Activated naive CD8-positive, alpha-beta T cell treated with anti-CD3 and anti-CD28 coated beads, Interleukin-2, amount 10 ng/mL, durations not matched to agents 7 days and 5 days (primary cell): Measurements from ENCODE around the gene ITFG1. TPM values are rescaled to one million over a fixed set of nuclear protein-coding genes. Genes with fewer than 3 reads are reported as not detected.
"Not testable (repeated sequence)": the region's sequence is repeated elsewhere in the genome, so short reads cannot be mapped to it uniquely, and the experiment has no call there.

Source experiments
- ATAC-seq: fragments of 150-1000 bp; cut with Tn5 transposase; one replicate; pipeline ENCODE4 v1.10.0; 2021; ENCODE audit warnings: low read depth, moderate library complexity
- POLR2A ChIA-PET: fragments of 350-600 bp; sonication (Branson Sonifier 250); formaldehyde crosslinking; loops from one replicate; lab custom pipeline; 2021; ENCODE audit warnings: antibody characterized with exemption; lab: Charles Lee
- DNase-seq: peaks from one replicate; pipeline ENCODE4 v3.0.0; 2021
- H3K27ac Mint-ChIP-seq: one replicate; pipeline ENCODE4 v1.8.0; 2022; ENCODE audit warnings: mild to moderate bottlenecking, mixed read lengths
- H3K27me3 Mint-ChIP-seq: one replicate; pipeline ENCODE4 v1.8.0; 2022; ENCODE audit warnings: mild to moderate bottlenecking, moderate library complexity, mixed read lengths
- H3K36me3 Mint-ChIP-seq: one replicate; pipeline ENCODE4 v1.8.0; 2021; ENCODE audit warnings: mild to moderate bottlenecking, mixed read lengths
- H3K4me1 Mint-ChIP-seq: one replicate; pipeline ENCODE4 v1.8.0; 2021; ENCODE audit warnings: mixed read lengths
- H3K4me3 Mint-ChIP-seq: one replicate; pipeline ENCODE4 v1.8.0; 2022; ENCODE audit warnings: mild to moderate bottlenecking, moderate library complexity, mixed read lengths
- H3K9me3 Mint-ChIP-seq: one replicate; pipeline ENCODE4 v1.8.0; 2021; ENCODE audit warnings: mixed read lengths
- total RNA-seq, 2 experiments: library from RNA; stranded (reverse); gene quantifications; one replicate each; pipeline ENCODE4 v1.2.3, GENCODE V29; 2021

Gene ITFG1
- total RNA-seq, 2 experiments from 2014 or later = 22.1 to 24.9 TPM

DNA sequence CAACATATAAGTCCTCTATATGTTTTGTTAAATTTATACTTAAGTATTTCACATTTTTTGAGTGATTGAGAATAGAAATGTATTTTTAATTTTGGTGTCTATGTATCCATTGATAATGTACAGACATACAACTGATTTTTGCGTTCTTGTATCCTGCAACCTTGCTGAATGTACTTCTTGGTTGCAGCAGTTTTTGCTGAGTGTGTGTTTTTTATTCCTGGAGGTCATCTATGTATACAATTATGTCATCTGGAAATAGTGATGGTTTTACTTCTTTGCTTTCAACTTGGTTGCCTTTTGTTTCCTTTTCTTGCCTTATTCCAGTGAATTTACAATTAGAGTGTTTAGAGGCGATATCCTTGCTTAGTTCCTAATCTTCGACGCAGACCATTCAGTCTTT lies 249.6 kb downstream of the ITFG1 start:
- no peaks in the 10 kb centered on the region for H3K4me1 Mint-ChIP-seq
- DNase-seq (no peak), ATAC-seq (no peak)
- H3K27ac Mint-ChIP-seq = no peak overlapping the region
- peaks cover 10% of the 10 kb centered on the region for H3K36me3 Mint-ChIP-seq
- POLR2A ChIA-PET = no interaction called here
- H3K27me3 Mint-ChIP-seq = no peaks in the 10 kb centered on the region
- no peaks in the 10 kb centered on the region for H3K9me3 Mint-ChIP-seq
- no peak overlapping the region for H3K4me3 Mint-ChIP-seq

DNA sequence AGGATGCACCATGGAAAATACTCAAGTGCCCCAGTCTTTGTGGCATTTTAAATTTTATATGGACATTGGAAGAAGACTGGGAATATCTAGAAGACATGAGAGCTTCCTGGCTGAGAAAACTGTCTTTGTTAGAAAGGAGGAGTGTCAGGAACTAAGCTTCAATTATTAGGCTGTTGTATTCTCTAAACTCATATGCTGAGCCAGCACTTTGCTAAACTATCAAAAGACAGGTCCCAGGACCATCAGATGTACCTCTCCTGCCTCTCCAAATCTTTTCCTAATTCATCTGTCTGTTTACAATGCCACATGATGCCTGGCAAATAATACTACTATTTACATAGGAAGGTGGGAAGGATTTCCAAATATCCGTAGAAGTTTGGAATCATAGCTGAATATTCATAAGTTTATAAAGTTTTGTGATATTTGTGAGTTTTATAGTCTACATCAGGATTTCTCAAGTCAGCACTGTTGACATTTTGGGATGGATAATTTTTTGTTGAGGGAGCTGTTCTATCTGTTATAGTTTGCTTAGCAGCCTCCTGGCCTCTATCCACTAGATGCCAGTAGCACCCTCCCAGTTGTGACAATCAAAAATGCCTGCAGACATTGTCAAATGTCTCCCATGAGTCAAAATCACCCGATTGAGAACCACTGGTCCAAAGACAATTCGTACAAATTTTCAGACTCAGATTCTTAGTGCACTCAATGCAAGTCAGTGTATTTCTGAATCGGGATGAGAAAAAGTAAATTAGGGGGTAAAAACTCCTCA lies 255.9 kb downstream of the ITFG1 start:
- ATAC-seq (no peak), DNase-seq (no peak)
- H3K36me3 Mint-ChIP-seq = peaks cover 2% of the 10 kb centered on the region
- H3K4me1 Mint-ChIP-seq = no peaks in the 10 kb centered on the region
- H3K9me3 Mint-ChIP-seq = no peaks in the 10 kb centered on the region
- no peak overlapping the region for H3K4me3 Mint-ChIP-seq
- H3K27ac Mint-ChIP-seq = no peak overlapping the region
- no peaks in the 10 kb centered on the region for H3K27me3 Mint-ChIP-seq
- POLR2A ChIA-PET = no interaction called here

DNA sequence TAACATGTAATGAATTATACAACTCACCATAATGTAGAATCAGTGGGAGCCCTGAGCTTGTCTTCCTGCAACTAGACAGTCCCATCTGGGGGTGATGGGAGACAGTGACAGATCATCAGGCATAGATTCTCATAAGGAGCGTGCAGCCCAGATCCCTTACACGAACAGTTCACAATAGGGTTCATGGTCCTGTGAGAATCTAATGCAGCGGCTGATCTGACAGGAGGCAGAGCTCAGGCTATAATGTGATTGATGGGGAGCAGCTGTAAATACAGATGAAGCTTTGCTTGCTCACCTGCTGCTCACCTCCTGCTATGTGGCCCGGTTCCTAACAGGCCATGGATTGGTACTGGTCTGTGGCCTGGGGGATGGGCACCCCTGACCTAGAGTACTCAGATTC lies 257.4 kb downstream of the ITFG1 start:
- H3K9me3 Mint-ChIP-seq, DNase-seq, H3K36me3 Mint-ChIP-seq, ATAC-seq, H3K4me3 Mint-ChIP-seq, H3K27ac Mint-ChIP-seq, H3K27me3 Mint-ChIP-seq, POLR2A ChIA-PET, H3K4me1 Mint-ChIP-seq: not testable (repeated sequence)

DNA sequence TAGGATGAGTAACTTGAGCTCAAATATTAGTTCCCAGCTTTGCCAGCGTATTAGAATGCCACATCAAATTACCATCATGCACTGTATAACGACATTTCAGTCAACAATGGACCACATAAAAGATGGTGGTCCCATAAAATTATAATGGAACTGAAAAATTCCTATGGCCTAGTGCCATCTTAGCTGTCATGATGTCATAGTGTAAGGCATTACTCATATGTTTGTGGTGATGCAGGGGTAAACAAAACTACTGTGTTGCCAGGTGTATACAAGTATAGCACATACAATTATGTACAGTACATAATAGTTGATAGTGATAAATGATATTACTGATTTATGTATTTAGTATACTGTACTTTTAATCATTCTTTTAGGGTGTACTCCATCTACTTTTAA lies 262.7 kb downstream of the ITFG1 start:
- Mint-ChIP-seq H3K4me3 (no peak overlapping the region), H3K9me3 (no peaks in the 10 kb centered on the region), H3K4me1 (no peaks in the 10 kb centered on the region), H3K36me3 (peaks cover 4% of the 10 kb centered on the region), H3K27ac (no peak overlapping the region), H3K27me3 (no peaks in the 10 kb centered on the region)
- DNase-seq (no peak), ATAC-seq (no peak)
- POLR2A ChIA-PET = no interaction called here

DNA sequence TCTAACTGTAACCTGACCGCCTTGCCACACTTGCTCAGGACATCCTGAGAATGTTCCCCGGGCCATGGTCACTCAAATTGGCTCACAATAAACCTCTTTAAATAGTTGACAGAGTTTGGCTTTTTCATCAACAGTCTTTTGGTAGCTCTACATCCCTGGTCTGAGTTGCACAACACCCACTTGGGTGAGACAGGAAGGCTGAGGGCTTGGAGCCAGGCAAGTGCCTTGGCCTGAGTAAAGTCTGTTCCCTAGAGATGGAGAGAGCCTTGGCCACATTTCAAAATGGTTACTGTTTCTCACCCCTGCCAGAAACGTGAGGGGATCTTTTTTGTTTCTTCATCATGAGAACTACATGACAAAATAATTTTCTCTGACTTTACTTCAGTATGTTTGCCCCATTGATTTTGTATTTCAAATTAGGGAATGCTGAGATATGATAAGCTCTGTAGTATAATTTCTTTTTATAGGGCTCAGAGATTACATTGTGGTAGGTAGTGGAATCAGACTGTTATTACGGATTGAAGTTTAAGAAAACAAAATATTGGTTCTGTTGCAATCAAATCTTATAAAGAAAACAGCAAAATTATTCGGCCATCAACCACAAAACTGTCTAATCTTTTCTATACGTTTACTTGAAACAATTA lies 263.2 kb downstream of the ITFG1 start:
- peaks cover 6% of the 10 kb centered on the region for H3K36me3 Mint-ChIP-seq
- H3K4me1 Mint-ChIP-seq = no peaks in the 10 kb centered on the region
- POLR2A ChIA-PET = no interaction called here
- H3K27ac Mint-ChIP-seq = no peak overlapping the region
- DNase-seq (no peak), ATAC-seq (no peak)
- no peak overlapping the region for H3K4me3 Mint-ChIP-seq
- no peaks in the 10 kb centered on the region for H3K9me3 Mint-ChIP-seq
- no peaks in the 10 kb centered on the region for H3K27me3 Mint-ChIP-seq

DNA sequence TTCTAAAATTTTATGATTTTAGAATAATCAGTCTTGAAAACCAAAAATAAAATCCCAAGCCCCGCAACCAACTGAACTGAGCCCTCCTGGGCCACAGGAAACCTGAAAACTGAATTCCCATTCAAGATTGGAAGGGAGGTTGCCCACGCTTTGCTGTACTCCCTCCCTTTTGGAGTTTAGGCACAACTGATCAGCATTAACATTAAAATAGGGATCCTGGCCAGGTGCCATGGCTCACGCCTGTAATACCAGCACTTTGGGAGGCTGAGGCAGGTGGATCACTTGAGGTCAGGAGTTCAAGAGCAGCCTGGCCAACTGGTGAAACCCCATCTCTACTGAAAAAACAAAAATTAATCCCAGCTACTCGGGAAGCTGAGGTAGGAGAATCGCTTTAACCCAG lies 264.4 kb downstream of the ITFG1 start:
- no peaks in the 10 kb centered on the region for H3K27me3 Mint-ChIP-seq
- no peak overlapping the region for H3K4me3 Mint-ChIP-seq
- H3K36me3 Mint-ChIP-seq = peaks cover 8% of the 10 kb centered on the region
- H3K4me1 Mint-ChIP-seq = no peaks in the 10 kb centered on the region
- POLR2A ChIA-PET = no interaction called here
- no peak overlapping the region for H3K27ac Mint-ChIP-seq
- no peak for ATAC-seq
- H3K9me3 Mint-ChIP-seq = no peaks in the 10 kb centered on the region
- no peak for DNase-seq

DNA sequence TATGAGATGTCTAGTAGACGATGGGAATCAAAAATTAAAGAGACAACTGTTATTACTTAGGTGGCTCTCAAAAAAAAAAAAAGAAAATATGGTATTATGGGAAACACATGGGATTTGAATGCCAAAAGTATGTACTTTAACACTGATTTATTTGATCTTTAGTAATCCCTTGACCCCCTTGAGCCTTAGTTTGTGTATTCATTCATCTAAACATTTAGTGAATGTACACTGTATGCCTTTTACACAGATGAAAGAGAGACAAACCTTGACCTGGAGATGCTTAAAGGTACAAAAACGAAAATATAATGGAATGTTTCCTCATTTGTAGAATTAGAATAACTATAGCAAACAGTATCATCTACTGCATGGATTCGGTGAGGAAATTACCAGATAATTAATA lies 278.5 kb downstream of the ITFG1 start:
- H3K27me3 Mint-ChIP-seq = no peaks in the 10 kb centered on the region
- DNase-seq (no peak), ATAC-seq (no peak)
- no peak overlapping the region for H3K4me3 Mint-ChIP-seq
- POLR2A ChIA-PET = no interaction called here
- peaks cover 3% of the 10 kb centered on the region for H3K36me3 Mint-ChIP-seq
- H3K4me1 Mint-ChIP-seq = no peaks in the 10 kb centered on the region
- no peaks in the 10 kb centered on the region for H3K9me3 Mint-ChIP-seq
- H3K27ac Mint-ChIP-seq = no peak overlapping the region

DNA sequence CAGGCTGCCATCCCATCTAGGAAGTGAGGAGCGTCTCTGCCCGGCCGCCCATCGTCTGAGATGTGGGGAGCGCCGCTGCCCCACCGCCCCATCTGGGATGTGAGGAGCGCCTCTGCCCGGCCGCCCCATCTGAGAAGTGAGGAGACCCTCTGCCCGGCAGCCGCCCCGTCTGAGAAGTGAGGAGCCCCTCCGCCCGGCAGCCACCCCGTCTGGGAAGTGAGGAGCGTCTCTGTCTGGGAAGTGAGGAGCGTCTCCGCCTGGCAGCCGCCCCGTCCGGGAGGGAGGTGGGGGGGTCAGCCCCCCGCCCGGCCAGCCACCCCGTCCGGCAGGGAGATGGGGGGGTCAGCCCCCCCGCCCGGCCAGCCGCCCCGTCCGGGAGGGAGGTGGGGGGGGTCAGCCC lies 279.8 kb downstream of the ITFG1 start:
- POLR2A ChIA-PET, H3K4me1 Mint-ChIP-seq, H3K9me3 Mint-ChIP-seq, H3K27me3 Mint-ChIP-seq, H3K4me3 Mint-ChIP-seq, H3K36me3 Mint-ChIP-seq, ATAC-seq, H3K27ac Mint-ChIP-seq, DNase-seq: not testable (repeated sequence)

DNA sequence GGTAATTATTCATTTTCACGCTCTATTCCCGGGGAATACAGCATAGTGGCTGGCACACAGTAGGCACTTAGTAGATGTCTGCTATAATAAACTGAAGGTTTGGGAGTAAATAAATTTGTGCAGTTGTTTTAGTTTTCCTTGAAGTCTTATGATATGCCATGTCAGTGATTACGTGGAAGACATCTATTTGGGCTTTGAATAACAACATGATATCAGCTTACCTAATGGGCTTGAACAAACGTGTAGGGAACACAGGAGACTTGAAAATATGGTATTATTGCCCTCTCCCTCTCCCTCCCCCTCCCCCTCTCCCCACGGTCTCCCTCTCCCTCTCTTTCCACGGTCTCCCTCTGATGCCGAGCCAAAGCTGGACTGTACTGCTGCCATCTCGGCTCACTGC lies 280.8 kb downstream of the ITFG1 start:
- Mint-ChIP-seq H3K27me3 (no peaks in the 10 kb centered on the region), H3K4me3 (no peak overlapping the region), H3K27ac (no peak overlapping the region), H3K9me3 (no peaks in the 10 kb centered on the region), H3K4me1 (no peaks in the 10 kb centered on the region), H3K36me3 (peaks cover 3% of the 10 kb centered on the region)
- DNase-seq (no peak), ATAC-seq (no peak)
- POLR2A ChIA-PET = no interaction called here

DNA sequence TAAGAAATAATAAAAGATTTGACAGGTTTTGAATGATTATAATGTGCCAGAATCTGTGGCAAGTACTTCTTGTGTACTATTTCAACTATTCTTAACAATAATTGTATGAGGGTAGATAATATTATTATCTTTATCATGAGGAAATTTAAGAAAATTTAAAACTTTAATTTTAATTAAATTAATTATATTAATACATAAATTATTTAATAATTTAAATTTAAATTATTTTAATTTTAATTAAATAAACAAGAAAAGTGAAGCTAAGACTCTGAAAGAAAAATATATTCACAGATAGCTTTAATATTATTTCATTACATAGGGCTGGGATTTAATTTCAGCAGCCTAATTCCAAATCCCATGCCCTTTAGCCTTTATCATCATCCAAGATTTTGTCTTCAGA lies 285.7 kb downstream of the ITFG1 start:
- Mint-ChIP-seq H3K4me1 (no peaks in the 10 kb centered on the region), H3K4me3 (no peak overlapping the region), H3K36me3 (peaks cover 5% of the 10 kb centered on the region), H3K9me3 (no peaks in the 10 kb centered on the region), H3K27ac (no peak overlapping the region), H3K27me3 (no peaks in the 10 kb centered on the region)
- ATAC-seq (no peak), DNase-seq (no peak)
- POLR2A ChIA-PET = no interaction called here

DNA sequence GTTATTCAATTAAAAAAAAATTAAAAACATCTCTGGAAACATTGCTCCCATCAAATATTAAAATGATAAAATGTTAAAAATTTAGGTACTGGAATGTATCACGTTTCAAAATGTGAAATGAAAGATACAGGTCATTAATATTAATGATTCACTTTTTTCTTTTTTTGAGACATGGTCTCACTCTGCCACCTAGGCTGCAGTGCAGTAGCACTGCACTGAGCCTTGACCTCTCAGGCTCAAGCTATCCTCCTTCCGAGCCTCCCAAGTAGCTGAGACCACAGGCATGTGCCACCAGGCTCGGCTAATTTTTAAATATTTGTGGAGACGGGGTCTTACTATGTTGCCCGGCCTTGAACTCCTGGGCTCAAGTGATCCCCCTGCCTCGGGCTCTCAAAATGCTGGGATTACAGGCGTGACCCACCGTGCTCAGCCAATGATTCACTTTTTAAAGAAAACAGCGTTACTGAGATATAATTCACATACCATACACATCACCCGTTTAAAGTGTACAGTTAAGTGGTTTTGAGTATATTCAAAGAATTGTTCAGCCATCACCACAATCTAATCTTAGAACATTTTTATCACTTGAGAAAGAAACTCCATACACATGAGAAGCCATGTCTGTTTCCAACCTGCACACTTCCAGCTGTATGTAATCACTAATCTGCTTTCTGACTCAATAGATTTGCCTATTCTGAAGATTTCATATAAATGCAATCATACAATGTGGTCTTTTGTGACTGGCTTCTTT lies 298.0 kb downstream of the ITFG1 start:
- DNase-seq (no peak), ATAC-seq (no peak)
- no peaks in the 10 kb centered on the region for H3K9me3 Mint-ChIP-seq
- no peaks in the 10 kb centered on the region for H3K4me1 Mint-ChIP-seq
- peaks cover 5% of the 10 kb centered on the region for H3K36me3 Mint-ChIP-seq
- POLR2A ChIA-PET = no interaction called here
- H3K27ac Mint-ChIP-seq = no peak overlapping the region
- no peaks in the 10 kb centered on the region for H3K27me3 Mint-ChIP-seq
- no peak overlapping the region for H3K4me3 Mint-ChIP-seq

DNA sequence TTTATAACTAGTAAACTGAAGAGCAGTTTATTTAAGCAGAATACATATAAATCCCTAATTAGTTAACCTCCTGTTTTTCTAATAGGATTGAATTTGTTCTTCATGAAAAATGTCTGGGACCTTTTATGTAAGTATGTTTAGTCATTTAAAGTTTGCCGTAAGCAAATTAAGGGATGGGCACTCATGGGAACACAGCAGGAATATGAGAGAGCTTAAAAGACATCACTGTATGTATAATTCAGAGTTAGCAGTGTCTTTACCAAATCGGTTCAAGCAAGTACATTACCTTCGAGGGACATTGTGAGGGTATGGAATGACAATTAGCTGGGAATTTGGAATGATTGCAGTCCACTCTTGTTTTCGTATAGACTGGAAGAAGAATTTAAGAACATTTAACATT lies 299.4 kb downstream of the ITFG1 start:
- POLR2A ChIA-PET = no interaction called here

DNA sequence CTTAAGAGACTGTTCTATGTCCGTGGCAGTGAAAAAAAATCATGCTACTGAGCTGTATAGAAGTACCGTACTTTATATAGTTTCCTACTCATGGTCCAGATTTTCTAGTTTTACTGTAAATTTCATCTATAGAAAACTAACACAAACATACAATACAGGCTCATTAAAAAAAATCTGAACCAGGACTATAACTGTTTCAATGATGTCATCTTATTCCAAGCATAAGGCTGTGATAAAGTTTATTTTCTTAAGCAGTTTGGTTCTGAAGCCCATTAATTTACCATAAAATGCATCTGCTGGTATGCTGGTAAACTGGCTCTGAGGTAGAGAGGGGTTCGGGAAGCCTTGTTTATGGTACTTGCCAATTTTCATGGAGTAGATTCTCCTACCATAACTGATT lies 300.4 kb downstream of the ITFG1 start:
- Mint-ChIP-seq H3K27ac (no peak overlapping the region), H3K9me3 (peaks cover 2% of the 10 kb centered on the region), H3K4me1 (no peaks in the 10 kb centered on the region), H3K27me3 (no peaks in the 10 kb centered on the region), H3K4me3 (no peak overlapping the region), H3K36me3 (peaks cover 13% of the 10 kb centered on the region)
- ATAC-seq = no peak
- DNase-seq = no peak
- POLR2A ChIA-PET = interaction anchor here (0.6 kb wide), 1 partner anchor 403 kb away, joined by 3 read pairs; no protein-coding TSS in a partner anchor

More for the DNA sequence above, 299.4 kb downstream of the ITFG1 start:
- DNase-seq (no peak), ATAC-seq (no peak)
- H3K27ac Mint-ChIP-seq = no peak overlapping the region
- H3K4me1 Mint-ChIP-seq = no peaks in the 10 kb centered on the region
- peaks cover under 1% of the 10 kb centered on the region for H3K9me3 Mint-ChIP-seq
- no peak overlapping the region for H3K4me3 Mint-ChIP-seq
- H3K27me3 Mint-ChIP-seq = no peaks in the 10 kb centered on the region
- H3K36me3 Mint-ChIP-seq = peaks cover 12% of the 10 kb centered on the region

DNA sequence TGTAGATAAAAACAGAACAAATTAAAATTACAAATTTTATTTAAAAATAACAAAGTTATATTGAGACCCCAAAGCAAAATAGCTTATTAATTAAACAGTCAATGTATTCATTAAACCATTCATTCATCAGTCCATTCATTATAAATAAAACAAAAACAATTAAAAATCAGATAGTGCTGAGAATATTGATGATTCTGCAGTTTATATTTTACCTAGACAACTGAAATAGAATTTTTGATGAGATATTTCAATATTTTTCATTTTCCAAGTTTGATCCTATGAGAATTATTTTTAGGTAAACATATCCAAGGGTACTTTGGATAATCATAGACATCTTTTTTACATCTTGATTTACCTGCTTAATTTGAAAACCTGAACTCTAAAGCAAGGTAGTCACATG lies 301.9 kb downstream of the ITFG1 start:
- POLR2A ChIA-PET = no interaction called here
- H3K9me3 Mint-ChIP-seq = peaks cover 2% of the 10 kb centered on the region
- DNase-seq (no peak), ATAC-seq (no peak)
- no peaks in the 10 kb centered on the region for H3K27me3 Mint-ChIP-seq
- no peaks in the 10 kb centered on the region for H3K4me1 Mint-ChIP-seq
- H3K36me3 Mint-ChIP-seq = peaks cover 13% of the 10 kb centered on the region
- H3K27ac Mint-ChIP-seq = no peak overlapping the region
- H3K4me3 Mint-ChIP-seq = no peak overlapping the region
